H1 (cell line): ENCODE data around the gene ANKS1B. TPM values are rescaled to one million over a fixed set of nuclear protein-coding genes. Genes with fewer than 3 reads are reported as not detected.

Source experiments
- CTCF ChIA-PET: fragments of 300-600 bp; sonication (Branson Sonifier 250); formaldehyde crosslinking; loops from one replicate; lab custom pipeline; 2021; ENCODE audit not compliant: partially characterized antibody; lab: Charles Lee
- POLR2A ChIA-PET: fragments of 300-600 bp; sonication (Branson Sonifier 250); formaldehyde crosslinking; loops from one replicate; lab custom pipeline; 2021; ENCODE audit warnings: inconsistent platforms; ENCODE audit not compliant: partially characterized antibody; lab: Charles Lee
- DNase-seq, 2 experiments: peaks; one replicate each; pipeline versions ENCODE4 v3.0.0 to v3.0.0-alpha.2; 2010 to 2022; ENCODE audit warnings: low spot score in 2 of 2, low read depth in 1 of 2, mixed read lengths in 1 of 2
- FAIRE-seq: peaks from 2 replicates; lab custom pipeline; 2011; peaks lifted over from hg19 to GRCh38; lab: Jason Lieb, UNC
- H2AFZ ChIP-seq: 2 replicates; pipeline ENCODE4 v1.8.1; 2012; ENCODE audit warnings: low read length, inconsistent platforms
- H2AK5ac ChIP-seq: 2 replicates; pipeline ENCODE4 v1.6.1; 2013; ENCODE audit warnings: low read depth, low read length
- H2BK120ac ChIP-seq: replicated peaks from 2 replicates; pipeline ENCODE3; 2013; ENCODE audit warnings: low read depth, low read length, inconsistent platforms
- H2BK12ac ChIP-seq: 2 replicates; pipeline ENCODE4 v1.6.1; 2013; ENCODE audit warnings: low read depth, low read length
- H2BK15ac ChIP-seq: 2 replicates; pipeline ENCODE4 v1.6.1; 2013; ENCODE audit warnings: low read length
- H2BK20ac ChIP-seq: 2 replicates; pipeline ENCODE4 v1.6.1; 2013; ENCODE audit warnings: low read length
- H2BK5ac ChIP-seq: 2 replicates; pipeline ENCODE4 v1.6.1; 2013; ENCODE audit warnings: low read depth, low read length
- H3K14ac ChIP-seq: 2 replicates; pipeline ENCODE4 v1.6.1; 2013; ENCODE audit warnings: inconsistent platforms; ENCODE audit not compliant: insufficient read length
- H3K18ac ChIP-seq: 2 replicates; pipeline ENCODE4 v1.6.1; 2013; ENCODE audit warnings: low read length; ENCODE audit errors: extremely low read depth
- H3K23ac ChIP-seq: 2 replicates; pipeline ENCODE4 v1.6.1; 2013; ENCODE audit warnings: inconsistent platforms; ENCODE audit not compliant: insufficient read length
- H3K23me2 ChIP-seq: 2 replicates; pipeline ENCODE4 v1.6.1; 2013; ENCODE audit warnings: low read depth, low read length
- H3K27ac ChIP-seq: 2 replicates; pipeline ENCODE4 v1.6.1; 2011; ENCODE audit warnings: low read depth, low read length, inconsistent platforms
- H3K27me3 ChIP-seq, 4 experiments: replicated peaks in 1 of 4; 1 replicate in 1 of 4; 2 replicates in 3 of 4; pipeline versions ENCODE4 v1.6.1 to v1.8.1; 2011 to 2013; ENCODE audit warnings: low read length in 3 of 4, mild to moderate bottlenecking in 3 of 4, inconsistent platforms in 2 of 4, mixed read lengths in 2 of 4, moderate library complexity in 1 of 4; ENCODE audit not compliant: control insufficient read depth in 3 of 4, insufficient read depth in 3 of 4; ENCODE audit errors: extremely low read depth in 1 of 4
- H3K36me3 ChIP-seq, 4 experiments: 2 replicates each; pipeline versions ENCODE4 v1.6.1 to v1.8.1; 2011 to 2013; ENCODE audit warnings: mild to moderate bottlenecking in 4 of 4, low read length in 3 of 4, moderate library complexity in 2 of 4, control low read depth in 1 of 4, inconsistent platforms in 1 of 4; ENCODE audit not compliant: insufficient read depth in 4 of 4, control insufficient read depth in 2 of 4
- H3K4ac ChIP-seq: replicated peaks from 2 replicates; pipeline ENCODE3; 2013; ENCODE audit warnings: low read length, low read depth, mixed read lengths, inconsistent platforms; ENCODE audit not compliant: insufficient read length
- H3K4me1 ChIP-seq, 4 experiments: replicated peaks in 1 of 4; 1 replicate in 1 of 4; 2 replicates in 3 of 4; pipeline versions ENCODE4 v1.6.1 to v1.8.1; 2011 to 2013; ENCODE audit warnings: low read length in 3 of 4, inconsistent platforms in 2 of 4, mixed read lengths in 1 of 4; ENCODE audit not compliant: insufficient read depth in 4 of 4, control insufficient read depth in 3 of 4
- H3K4me2 ChIP-seq, 2 experiments: 2 replicates each; pipeline versions ENCODE4 v1.6.1 to v1.8.1; 2011 to 2013; ENCODE audit warnings: low read depth in 2 of 2, low read length in 2 of 2, control low read depth in 1 of 2, inconsistent platforms in 1 of 2, mild to moderate bottlenecking in 1 of 2; ENCODE audit not compliant: insufficient read depth in 1 of 2
- H3K4me3 ChIP-seq, 4 experiments: fragments of 200-600, 300-600 bp in 1 of 4; sonication (generic), shearing (Covaris generic), sonication (Bioruptor Twin) in 1 of 4; 2 replicates each; pipeline versions ENCODE4 v1.5.1 to v1.8.1; 2011 to 2016; ENCODE audit warnings: low read length in 4 of 4, low read depth in 3 of 4, control low read depth in 2 of 4, inconsistent platforms in 2 of 4, mild to moderate bottlenecking in 2 of 4, mixed read lengths in 1 of 4, moderate library complexity in 1 of 4; ENCODE audit not compliant: insufficient read depth in 2 of 4; ENCODE audit errors: extremely low read depth in 1 of 4
- H3K56ac ChIP-seq: replicated peaks from 2 replicates; pipeline ENCODE3; 2013; ENCODE audit warnings: low read depth, mild to moderate bottlenecking, mixed read lengths, low read length, inconsistent platforms; ENCODE audit not compliant: insufficient read length
- H3K79me1 ChIP-seq: 2 replicates; pipeline ENCODE4 v1.6.1; 2013; ENCODE audit warnings: low read depth, low read length, control low read depth
- H3K79me2 ChIP-seq, 2 experiments: 2 replicates each; pipeline versions ENCODE4 v1.6.1 to v1.8.1; 2012 to 2013; ENCODE audit warnings: low read length in 2 of 2, mild to moderate bottlenecking in 2 of 2, inconsistent platforms in 1 of 2; ENCODE audit not compliant: insufficient read depth in 2 of 2, control insufficient read depth in 1 of 2
- H3K9ac ChIP-seq, 4 experiments: replicated peaks in 1 of 4; 1 replicate in 1 of 4; 2 replicates in 3 of 4; pipeline versions ENCODE4 v1.6.1 to v1.8.1; 2011 to 2013; ENCODE audit warnings: low read depth in 3 of 4, low read length in 3 of 4, control low read depth in 2 of 4, mild to moderate bottlenecking in 2 of 4, moderate library complexity in 2 of 4, inconsistent platforms in 1 of 4; ENCODE audit errors: extremely low read depth in 1 of 4
- H3K9me3 ChIP-seq, 2 experiments: 2 replicates each; pipeline versions ENCODE4 v1.6.1 to v1.8.1; 2012 to 2013; ENCODE audit warnings: mild to moderate bottlenecking in 2 of 2, moderate library complexity in 2 of 2, control low read depth in 1 of 2, inconsistent platforms in 1 of 2, low read depth in 1 of 2, low read length in 1 of 2, mixed read lengths in 1 of 2; ENCODE audit not compliant: insufficient read depth in 2 of 2
- H4K20me1 ChIP-seq, 2 experiments: replicated peaks in 1 of 2; 2 replicates each; pipeline versions ENCODE3 to v1.8.1; 2011 to 2013; ENCODE audit warnings: inconsistent platforms in 2 of 2, low read length in 2 of 2, mild to moderate bottlenecking in 1 of 2; ENCODE audit not compliant: insufficient read depth in 2 of 2, control insufficient read depth in 1 of 2
- H4K5ac ChIP-seq: 2 replicates; pipeline ENCODE4 v1.6.1; 2013; ENCODE audit warnings: low read length, low read depth, mixed read lengths, inconsistent platforms; ENCODE audit not compliant: insufficient read length
- H4K8ac ChIP-seq: 2 replicates; pipeline ENCODE4 v1.8.0; 2013; ENCODE audit warnings: mild to moderate bottlenecking, moderate library complexity, low read length, inconsistent platforms; ENCODE audit not compliant: insufficient read depth; ENCODE audit errors: extremely low read depth
- H4K91ac ChIP-seq: replicated peaks from 2 replicates; pipeline ENCODE3; 2013; ENCODE audit warnings: low read length, mixed read lengths, inconsistent platforms; ENCODE audit not compliant: insufficient read length
- ATF2 ChIP-seq: IDR thresholded peaks from 2 replicates; pipeline ENCODE4 v1.6.1; 2012; ENCODE audit warnings: low read length, inconsistent platforms
- BCL11A ChIP-seq, 2 experiments: IDR thresholded peaks; one replicate each; pipeline ENCODE4 v1.6.1; 2011; ENCODE audit warnings: low read depth in 2 of 2, low read length in 2 of 2, mild to moderate bottlenecking in 2 of 2
- BRCA1 ChIP-seq: IDR thresholded peaks from 2 replicates; pipeline ENCODE4 v1.6.1; 2012; ENCODE audit warnings: low read depth, low read length, improper control_type of control experiment
- EP300 ChIP-seq, 2 experiments: IDR thresholded peaks; 1 replicate in 1 of 2; 2 replicates in 1 of 2; pipeline ENCODE4 v1.6.1; 2011 to 2012; ENCODE audit warnings: low read depth in 2 of 2, low read length in 2 of 2, mild to moderate bottlenecking in 2 of 2, borderline replicate concordance in 1 of 2, inconsistent platforms in 1 of 2, moderate library complexity in 1 of 2
- GABPA ChIP-seq: IDR thresholded peaks from 2 replicates; pipeline ENCODE4 v1.6.1; 2011; ENCODE audit warnings: mild to moderate bottlenecking, low read length, moderate library complexity, borderline replicate concordance; ENCODE audit not compliant: insufficient read depth
- KDM1A ChIP-seq: fragments of 200-600, 300-600 bp; sonication (generic); IDR thresholded peaks from 2 replicates; pipeline ENCODE4 v1.7.1; 2016; ENCODE audit warnings: mild to moderate bottlenecking, low read length, borderline replicate concordance
- MAFK ChIP-seq: IDR thresholded peaks from 2 replicates; pipeline ENCODE4 v1.6.1; 2012; ENCODE audit warnings: low read depth, mild to moderate bottlenecking, improper control_type of control experiment, low read length
- NRF1 ChIP-seq: IDR thresholded peaks from 2 replicates; pipeline ENCODE4 v1.6.1; 2011; ENCODE audit warnings: mild to moderate bottlenecking, low read depth, low read length, improper control_type of control experiment
- RFX5 ChIP-seq: IDR thresholded peaks from 2 replicates; pipeline ENCODE4 v1.6.1; 2011; ENCODE audit warnings: low read depth, low read length, improper control_type of control experiment, borderline replicate concordance
- SIX5 ChIP-seq: IDR thresholded peaks from 2 replicates; pipeline ENCODE4 v1.6.1; 2011; ENCODE audit warnings: mild to moderate bottlenecking, low read depth, low read length
- SP2 ChIP-seq: IDR thresholded peaks from 2 replicates; pipeline ENCODE4 v1.6.1; 2012; ENCODE audit warnings: mild to moderate bottlenecking, low read length, inconsistent platforms
- WGBS, 2 experiments: shearing (Covaris generic) in 1 of 2; methylation state at CpG; one replicate each; pipeline versions ENCODE4 v1.1.6 to v1.1.7; 2013 to 2015; ENCODE audit warnings: low lambda C conversion rate in 2 of 2, mixed read lengths in 2 of 2, inconsistent platforms in 1 of 2, low coverage in 1 of 2, missing lambda C conversion rate in 1 of 2; ENCODE audit not compliant: insufficient replicate concordance in 2 of 2, insufficient coverage in 1 of 2, insufficient read length in 1 of 2; ENCODE audit errors: extremely low coverage in 1 of 2, missing lambda C conversion rate in 1 of 2; 5-methylcytosine and 5-hydroxymethylcytosine counted together
- polyA plus RNA-seq, 7 experiments: library from polyadenylated mRNA; depleted of rRNA in 3 of 7; stranded (reverse) in 5 of 7; unstranded in 2 of 7; fragments of >200 nt in 5 of 7; fragments of 200-250 nt in 2 of 7; gene quantifications; 1 replicate in 5 of 7; 2 replicates in 1 of 7; 4 replicates in 1 of 7; pipeline versions ENCODE4 v1.2.1 to v1.2.3, GENCODE V29; 2011 to 2013; ENCODE audit warnings: missing spikeins in 2 of 7, mixed read lengths in 2 of 7
- total RNA-seq: library from RNA; stranded (reverse); fragmentation: NEBNext Ultra II Directional; extraction: Animal tissue kit (Norgen Biotek cat#: 25700); gene quantifications from 2 replicates; pipeline ENCODE4 v1.2.1, GENCODE V29; 2021

Gene ANKS1B
- total and polyA plus RNA-seq, 2 of the 8 experiments (the other 6 are each of a cell fraction or from before 2014, with no cell fraction given): 2.7 to 6.1 TPM

- Histone ChIP-seq H2BK12ac (no peak overlapping the region), H3K23me2 (no peaks in the 10 kb centered on the region), H2AK5ac (no peak overlapping the region), H3K14ac (no peak overlapping the region), H2BK5ac (no peak overlapping the region), H2BK15ac (no peak overlapping the region), H2BK120ac (no peak overlapping the region), H3K9ac (no peak overlapping the region), H2BK20ac (no peak overlapping the region), H3K79me2 (no peaks in the 10 kb centered on the region), H4K20me1 (no peaks in the 10 kb centered on the region), H3K4me2 (no peak overlapping the region), H3K9me3 (peaks cover 2 to 7% of the 10 kb centered on the region in 2 experiments; a peak in 3 of 4 replicates), H3K23ac (no peak overlapping the region), H3K79me1 (no peaks in the 10 kb centered on the region), H3K56ac (no peak overlapping the region), H4K91ac (no peak overlapping the region), H3K4me1 (no peaks in the 10 kb centered on the region), H3K36me3 (no peaks in the 10 kb centered on the region), H2AFZ (no peak overlapping the region), H3K27ac (no peak overlapping the region), H4K8ac (no peak overlapping the region), H3K27me3 (no peaks in the 10 kb centered on the region), H3K18ac (no peak overlapping the region), H4K5ac (no peak overlapping the region), H3K4me3 (no peak overlapping the region), H3K4ac (no peak overlapping the region)
- 92% methylated on average over 1 of the region's 1 CpG; no CpG with 5 or more reads in 1 of the 2 experiments for WGBS, 2 experiments
- CTCF ChIA-PET: interaction anchor here (0.7 to 2.9 kb wide), 5 partner anchors 15 to 285 kb away, joined by 3 to 16 read pairs (median 5); no protein-coding TSS in a partner anchor
- FAIRE-seq: no peak
- no peak for DNase-seq
- TF ChIP-seq BCL11A (IDR thresholded peaks at IDR 0.05; ENCODE audit: low read depth in 2 of 2, low read length in 2 of 2) (no peak), NRF1 (no peak), ATF2 (no peak), RFX5 (no peak), EP300 (IDR thresholded peaks at IDR 0.05; ENCODE audit: borderline replicate concordance in 1 of 2, low read depth in 2 of 2, low read length in 2 of 2) (no peak), BRCA1 (no peak), SIX5 (no peak), SP2 (no peak), MAFK (no peak), GABPA (no peak), KDM1A (no peak)
- POLR2A ChIA-PET: no interaction called here
Measured at GRCh38 chr12:98983647-98984046, 1001.1 kb downstream of the ANKS1B start.
